ENCODE data around the gene PTPRA.

The PTPRA gene

DNA sequence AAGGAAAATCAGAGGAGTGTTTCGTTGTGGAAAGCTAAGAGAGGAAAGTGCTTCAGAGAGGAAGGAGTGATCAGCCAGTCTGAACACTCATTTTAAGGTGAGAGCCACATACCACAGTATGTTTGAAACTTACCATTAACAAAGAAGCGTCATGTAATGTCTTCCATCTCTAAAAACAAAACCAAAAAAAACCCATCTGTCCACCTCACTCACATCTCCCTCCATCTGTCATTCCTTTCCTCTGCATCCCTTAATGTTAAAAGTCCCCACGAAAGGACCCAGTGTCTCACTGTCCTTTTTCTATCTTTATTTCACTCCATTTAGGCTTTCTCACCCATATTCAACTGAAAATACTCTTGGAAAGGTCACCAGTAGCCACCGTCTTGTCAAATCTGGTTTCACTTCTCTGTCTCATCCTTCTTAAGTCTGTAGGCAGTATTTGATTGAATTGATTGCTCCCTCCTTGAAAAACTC lies 110.8 kb downstream of the PTPRA start:
- DNase-seq (ENCODE audit: low read depth) = no peak
- TF ChIP-seq MYC (IDR thresholded peaks at IDR 0.05; ENCODE audit: low read depth, low read length) (no peak), POLR2A (IDR thresholded peaks at IDR 0.05; ENCODE audit: extremely low read depth, insufficient read length) (no peak)
- TF ChIP-seq, protein P1, sequence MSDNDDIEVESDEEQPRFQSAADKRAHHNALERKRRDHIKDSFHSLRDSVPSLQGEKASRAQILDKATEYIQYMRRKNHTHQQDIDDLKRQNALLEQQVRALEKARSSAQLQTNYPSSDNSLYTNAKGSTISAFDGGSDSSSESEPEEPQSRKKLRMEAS (IDR thresholded peaks at IDR 0.05; ENCODE audit: low read depth, low read length) = no peak
- TF ChIP-seq, protein P2, sequence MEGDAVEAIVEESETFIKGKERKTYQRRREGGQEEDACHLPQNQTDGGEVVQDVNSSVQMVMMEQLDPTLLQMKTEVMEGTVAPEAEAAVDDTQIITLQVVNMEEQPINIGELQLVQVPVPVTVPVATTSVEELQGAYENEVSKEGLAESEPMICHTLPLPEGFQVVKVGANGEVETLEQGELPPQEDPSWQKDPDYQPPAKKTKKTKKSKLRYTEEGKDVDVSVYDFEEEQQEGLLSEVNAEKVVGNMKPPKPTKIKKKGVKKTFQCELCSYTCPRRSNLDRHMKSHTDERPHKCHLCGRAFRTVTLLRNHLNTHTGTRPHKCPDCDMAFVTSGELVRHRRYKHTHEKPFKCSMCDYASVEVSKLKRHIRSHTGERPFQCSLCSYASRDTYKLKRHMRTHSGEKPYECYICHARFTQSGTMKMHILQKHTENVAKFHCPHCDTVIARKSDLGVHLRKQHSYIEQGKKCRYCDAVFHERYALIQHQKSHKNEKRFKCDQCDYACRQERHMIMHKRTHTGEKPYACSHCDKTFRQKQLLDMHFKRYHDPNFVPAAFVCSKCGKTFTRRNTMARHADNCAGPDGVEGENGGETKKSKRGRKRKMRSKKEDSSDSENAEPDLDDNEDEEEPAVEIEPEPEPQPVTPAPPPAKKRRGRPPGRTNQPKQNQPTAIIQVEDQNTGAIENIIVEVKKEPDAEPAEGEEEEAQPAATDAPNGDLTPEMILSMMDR (IDR thresholded peaks at IDR 0.05; ENCODE audit: low read depth, low read length) = no peak
- H3K4me3 ChIP-seq (ENCODE audit: low read depth, low read length) = no peak overlapping the region

DNA sequence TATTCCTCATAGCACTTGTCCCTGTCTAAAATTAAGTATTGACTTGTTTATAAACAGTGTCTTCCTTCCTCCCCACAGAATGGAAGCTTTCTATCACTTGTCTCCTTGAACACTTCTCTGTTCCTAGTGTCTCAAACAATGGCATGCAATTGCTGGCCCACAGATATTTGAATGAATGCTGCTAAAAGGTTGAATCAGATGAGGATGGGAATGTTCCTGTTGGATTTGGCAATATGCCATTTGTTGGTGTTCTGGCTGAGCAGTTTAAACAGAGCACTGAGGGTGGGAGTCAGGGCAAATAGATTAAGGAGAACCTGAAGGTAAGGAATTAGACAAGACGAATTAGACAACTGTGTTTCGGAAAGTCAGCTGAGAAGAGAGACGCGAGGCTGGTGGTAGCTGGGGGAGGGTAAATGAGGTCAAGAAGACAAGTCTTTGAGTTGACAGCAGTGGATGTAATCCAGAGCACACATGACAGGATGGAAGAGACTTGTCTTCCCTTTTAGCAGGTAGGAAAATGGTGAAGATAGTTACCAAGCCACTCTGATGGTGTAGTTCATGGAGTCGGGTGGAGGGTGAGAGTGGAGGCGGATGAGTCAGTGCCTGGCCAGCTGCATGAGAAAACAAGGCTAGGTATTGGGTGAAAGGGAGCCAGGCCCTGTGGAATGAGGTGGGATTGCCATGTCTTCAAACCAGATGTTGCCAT lies 111.8 kb downstream of the PTPRA start:
- DNase-seq (ENCODE audit: low read depth) = peak; percentile 11
- no peak overlapping the region for H3K4me3 ChIP-seq (ENCODE audit: low read depth, low read length)
- TF ChIP-seq, protein P2 (IDR thresholded peaks at IDR 0.05; ENCODE audit: low read depth, low read length) = no peak

DNA sequence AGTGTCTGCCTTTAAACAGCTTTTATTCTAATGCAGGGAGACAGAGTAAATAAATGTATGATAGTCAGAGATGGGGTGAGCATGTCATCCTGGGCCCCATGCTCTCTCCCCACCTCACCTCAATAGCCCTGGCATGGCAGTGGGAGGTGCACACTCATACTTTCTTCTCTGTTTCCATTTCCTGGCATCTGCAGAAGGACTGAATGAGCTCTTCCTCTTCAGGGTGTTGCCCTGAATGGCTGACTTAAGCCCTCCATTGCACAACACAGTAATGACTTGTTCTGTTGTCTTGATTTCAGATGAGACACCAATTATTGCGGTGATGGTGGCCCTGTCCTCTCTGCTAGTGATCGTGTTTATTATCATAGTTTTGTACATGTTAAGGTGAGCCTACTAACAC lies 113.2 kb downstream of the PTPRA start:
- H3K4me3 ChIP-seq (ENCODE audit: low read depth, low read length) = no peak overlapping the region
- DNase-seq (ENCODE audit: low read depth) = peak; percentile 78
- TF ChIP-seq MYC (IDR thresholded peaks at IDR 0.05; ENCODE audit: low read depth, low read length) = no peak
- TF ChIP-seq, protein P1 (IDR thresholded peaks at IDR 0.05; ENCODE audit: low read depth, low read length) = 0 out of 2 replicates have a peak, but pooled peaks have one; percentile 17

DNA sequence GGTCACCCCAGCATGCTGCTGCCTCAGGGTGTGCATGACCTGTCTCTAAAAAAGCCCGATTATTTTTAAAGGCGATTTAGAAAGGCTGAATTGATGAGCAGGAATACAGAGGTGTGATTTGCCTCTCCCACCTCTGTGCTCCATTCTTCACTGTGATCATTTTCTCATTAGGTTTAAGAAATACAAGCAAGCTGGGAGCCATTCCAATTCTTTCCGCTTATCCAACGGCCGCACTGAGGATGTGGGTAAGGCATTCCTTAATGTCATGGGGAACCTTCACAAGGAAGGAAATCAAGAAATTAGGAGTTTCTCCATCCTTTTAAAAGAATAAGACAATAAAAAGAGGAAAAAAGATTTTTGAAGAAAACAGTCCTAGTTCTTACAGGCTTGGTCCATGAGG lies 114.6 kb downstream of the PTPRA start:
- TF ChIP-seq MYC (IDR thresholded peaks at IDR 0.05; ENCODE audit: low read depth, low read length) (no peak), POLR2A (IDR thresholded peaks at IDR 0.05; ENCODE audit: extremely low read depth, insufficient read length) (no peak)
- TF ChIP-seq, protein P1 (IDR thresholded peaks at IDR 0.05; ENCODE audit: low read depth, low read length) = no peak
- TF ChIP-seq, protein P2 (IDR thresholded peaks at IDR 0.05; ENCODE audit: low read depth, low read length) = no peak
- H3K4me3 ChIP-seq (ENCODE audit: low read depth, low read length) = no peak overlapping the region
- DNase-seq (ENCODE audit: low read depth) = no peak

DNA sequence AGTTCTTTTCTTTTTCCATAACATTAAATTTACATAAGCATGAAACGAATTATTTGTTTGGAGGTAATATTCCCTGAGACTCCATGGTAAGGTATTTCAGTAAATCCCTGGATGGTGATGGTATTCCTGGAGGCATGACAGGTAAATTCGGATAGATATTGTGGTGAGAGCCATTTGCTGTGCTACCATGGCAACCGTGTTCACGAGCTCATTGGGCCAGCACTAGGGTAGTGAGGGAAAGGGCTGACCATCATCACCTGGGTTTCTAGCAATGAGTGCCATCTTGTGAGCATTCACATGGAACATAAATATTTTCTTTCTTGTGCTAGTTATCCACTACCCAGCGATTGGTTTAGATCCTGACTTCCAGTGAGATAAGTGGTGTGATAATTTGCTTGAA lies 118.3 kb downstream of the PTPRA start:
- TF ChIP-seq, protein P1 (IDR thresholded peaks at IDR 0.05; ENCODE audit: low read depth, low read length) = no peak
- TF ChIP-seq MYC (IDR thresholded peaks at IDR 0.05; ENCODE audit: low read depth, low read length) (no peak), POLR2A (IDR thresholded peaks at IDR 0.05; ENCODE audit: extremely low read depth, insufficient read length) (no peak)
- TF ChIP-seq, protein P2 (IDR thresholded peaks at IDR 0.05; ENCODE audit: low read depth, low read length) = no peak
- DNase-seq (ENCODE audit: low read depth) = no peak
- H3K4me3 ChIP-seq (ENCODE audit: low read depth, low read length) = no peak overlapping the region

DNA sequence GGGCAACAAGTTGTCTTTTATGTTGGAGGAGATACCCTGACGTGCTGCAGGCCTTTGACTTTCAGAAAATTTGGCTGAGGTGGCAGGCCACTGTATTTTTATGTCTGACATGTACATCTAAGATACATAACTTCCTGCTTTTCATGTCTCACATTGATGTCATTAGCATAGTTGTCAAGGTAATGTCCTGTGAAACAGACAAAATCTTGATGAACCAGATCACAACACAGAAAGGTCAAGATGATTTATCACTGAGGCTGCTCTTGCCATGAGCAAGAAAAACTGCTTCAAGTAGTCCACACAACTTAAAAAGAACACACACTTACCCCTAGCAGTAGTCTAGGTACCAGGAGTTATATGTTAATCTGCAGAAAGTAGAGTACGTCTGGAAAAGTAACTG lies 120.0 kb downstream of the PTPRA start:
- TF ChIP-seq, protein P1 (IDR thresholded peaks at IDR 0.05; ENCODE audit: low read depth, low read length) = no peak
- TF ChIP-seq MYC (IDR thresholded peaks at IDR 0.05; ENCODE audit: low read depth, low read length) = no peak
- TF ChIP-seq POLR2A (IDR thresholded peaks at IDR 0.05; ENCODE audit: extremely low read depth, insufficient read length) = no peak
- TF ChIP-seq, protein P2 (IDR thresholded peaks at IDR 0.05; ENCODE audit: low read depth, low read length) = no peak
- no peak for DNase-seq (ENCODE audit: low read depth)
- H3K4me3 ChIP-seq (ENCODE audit: low read depth, low read length) = no peak overlapping the region
